IPS-NIHi11 (cell line): ENCODE measurements around the gene FTSJ1.
A peak's percentile ranks its signal among the peaks of the same experiment; 100 is the strongest.

Source experiments
- DNase-seq: peaks from one replicate; pipeline ENCODE4 v3.0.0; 2012; ENCODE audit warnings: mixed read lengths, low spot score

Gene FTSJ1

GRCh38 chrX:48470833-48471118 is 5.2 kb upstream of the FTSJ1 start:
- no peak for DNase-seq

DNA sequence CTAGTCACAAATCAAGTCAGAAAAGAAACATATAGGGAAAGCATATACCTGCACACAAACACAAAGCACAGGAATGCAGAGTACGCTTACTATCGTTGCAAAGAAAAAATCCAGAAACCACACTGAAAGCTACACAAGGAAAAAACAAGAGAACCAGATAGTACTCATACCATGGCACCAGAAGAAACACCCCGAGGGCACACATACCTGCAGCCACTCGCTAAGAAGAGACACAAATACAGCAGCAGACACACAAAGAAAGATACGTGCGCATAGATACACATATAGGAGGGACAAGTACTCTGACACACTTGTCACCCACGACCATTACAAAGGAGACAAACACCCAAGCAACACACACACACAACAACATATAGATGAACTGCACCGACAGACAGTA is 4.5 kb upstream of the FTSJ1 start:
- no peak for DNase-seq

DNA sequence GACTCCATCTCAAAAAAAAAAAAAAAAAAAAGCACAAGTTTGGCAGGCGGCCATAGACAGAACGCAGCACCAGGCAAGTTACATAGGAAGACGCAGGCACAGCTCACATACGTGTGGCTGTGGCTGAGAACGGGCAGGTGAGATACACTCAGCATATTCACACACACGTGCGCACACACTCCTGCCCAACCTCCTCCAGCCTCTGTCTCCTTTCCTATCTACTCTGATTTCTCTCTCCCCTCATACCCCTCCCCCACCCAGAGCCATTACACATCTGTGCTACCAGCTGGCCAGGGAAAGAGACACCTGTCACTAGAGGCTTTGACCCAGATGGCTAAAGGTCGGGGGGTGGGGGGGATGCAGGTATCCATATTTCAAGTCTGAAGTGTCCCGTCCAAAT is 3.8 kb upstream of the FTSJ1 start:
- DNase-seq, result no peak

DNA sequence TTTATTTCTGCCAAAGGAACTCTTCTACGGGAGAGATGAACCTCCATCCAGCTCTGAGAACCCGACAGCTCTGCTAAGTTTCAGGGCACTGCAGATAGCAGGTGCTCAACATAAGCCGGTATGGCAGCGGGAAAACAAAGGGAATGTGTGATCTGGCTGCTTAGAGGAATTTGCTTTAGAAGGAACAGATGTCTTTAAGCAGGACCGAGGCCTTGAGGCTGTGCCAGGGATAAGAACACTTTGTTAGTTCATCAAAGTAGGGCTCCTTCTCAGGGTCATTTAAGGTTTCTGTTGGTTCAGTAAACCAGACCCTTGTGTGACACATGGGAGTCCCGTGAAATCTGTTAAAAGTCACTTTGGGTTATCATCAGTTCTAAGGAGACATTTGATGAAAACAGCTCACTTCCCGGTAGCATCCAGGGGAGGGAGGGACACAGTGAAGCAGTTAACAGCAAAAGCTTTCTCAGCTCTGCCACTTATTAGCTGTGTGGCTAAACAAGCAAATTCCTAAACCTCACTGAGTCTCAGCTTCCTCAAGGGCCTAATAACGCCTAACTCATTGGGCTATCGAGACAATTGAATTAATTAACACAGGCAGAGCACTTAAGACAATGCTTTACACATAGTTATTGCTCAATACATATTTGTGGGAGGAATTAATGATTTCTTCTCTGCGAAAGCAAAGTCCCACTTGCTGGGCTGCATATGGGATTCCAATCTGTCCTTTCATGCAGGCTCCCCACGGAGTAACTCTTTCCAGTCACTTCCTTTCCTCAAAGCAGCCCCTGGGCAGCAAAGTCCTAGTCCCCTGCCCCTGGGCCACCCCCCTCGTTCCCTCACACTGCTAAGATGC is 2.9 kb upstream of the FTSJ1 start:
- no peak for DNase-seq

GRCh38 chrX:48473704-48473990 is 2.4 kb upstream of the FTSJ1 start:
- DNase-seq, result no peak

DNA sequence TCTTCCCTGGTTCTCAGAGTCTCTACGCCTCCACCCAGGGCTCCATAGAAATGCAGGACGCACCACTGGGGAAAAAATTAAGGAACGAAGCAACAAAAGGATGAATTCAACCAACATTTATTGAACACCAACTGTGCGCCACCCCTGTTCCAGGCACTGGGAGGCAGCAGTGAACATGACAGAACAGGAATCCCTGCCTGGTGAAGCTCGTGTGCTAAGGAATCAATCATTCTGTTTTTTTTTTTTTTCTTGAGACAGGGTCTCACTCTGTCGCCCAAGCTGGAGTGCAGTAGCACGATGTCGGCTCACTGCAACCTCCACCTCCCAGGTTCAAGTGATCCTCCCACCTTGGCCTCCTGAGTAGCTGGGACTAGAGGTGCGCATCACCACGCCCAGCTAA is 1.9 kb upstream of the FTSJ1 start:
- DNase-seq, result no peak

GRCh38 chrX:48474581-48474980 is 1.4 kb upstream of the FTSJ1 start:
- no peak for DNase-seq

DNA sequence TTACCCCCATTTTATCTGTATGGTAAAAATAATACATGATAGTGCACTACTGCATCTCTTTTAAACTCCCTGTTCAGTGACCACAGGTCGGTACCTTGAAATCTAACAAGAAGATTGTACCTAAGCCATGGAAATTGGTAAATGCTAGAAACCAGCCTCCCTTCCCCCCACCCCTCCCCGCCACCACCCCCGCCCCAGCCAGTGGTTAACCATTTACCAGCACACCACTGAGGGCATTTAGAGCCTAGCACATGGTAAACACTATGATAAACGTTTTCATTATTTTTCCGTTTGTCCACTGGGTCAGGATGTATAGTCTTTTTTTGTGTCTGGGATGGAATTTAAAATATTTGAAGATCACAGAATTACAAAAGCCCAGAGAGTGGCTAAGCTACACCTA is 703 bp upstream of the FTSJ1 start:
- no peak for DNase-seq

GRCh38 chrX:48476919-48477318 is 920 bp downstream of the FTSJ1 start:
- DNase-seq, result no peak

DNA sequence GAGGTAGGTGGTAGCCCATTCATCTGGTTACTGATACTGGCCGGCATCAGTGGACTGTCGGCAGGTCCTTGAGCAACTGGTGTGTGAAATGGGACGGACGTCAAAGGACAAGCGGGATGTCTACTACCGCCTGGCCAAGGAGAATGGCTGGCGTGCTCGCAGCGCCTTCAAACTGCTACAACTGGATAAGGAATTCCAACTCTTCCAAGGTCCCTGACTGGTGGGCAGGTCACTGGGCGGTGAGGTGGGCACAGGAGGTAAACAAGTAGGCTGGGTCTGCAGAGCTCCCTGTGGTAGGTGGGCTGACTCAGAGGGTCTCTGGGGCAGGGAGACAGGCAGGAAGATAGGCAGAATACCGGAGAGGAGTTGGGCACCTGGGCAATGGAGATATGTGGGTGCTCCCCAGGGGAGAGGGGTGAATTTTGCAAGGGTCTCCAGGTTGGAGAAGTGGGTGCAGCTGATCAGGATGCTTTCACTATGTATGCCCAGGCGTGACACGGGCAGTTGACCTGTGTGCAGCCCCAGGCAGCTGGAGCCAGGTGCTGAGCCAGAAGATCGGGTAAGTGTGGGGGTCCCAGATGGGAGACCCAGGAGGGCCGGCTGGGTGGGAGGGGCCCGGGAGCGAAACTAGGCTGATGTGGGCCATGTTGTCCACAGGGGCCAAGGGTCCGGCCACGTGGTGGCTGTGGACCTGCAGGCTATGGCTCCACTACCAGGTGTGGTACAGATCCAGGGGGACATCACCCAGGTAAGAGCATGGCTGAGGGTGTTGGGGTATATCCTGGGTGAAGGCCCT is 2.2 kb downstream of the FTSJ1 start:
- no peak for DNase-seq

DNA sequence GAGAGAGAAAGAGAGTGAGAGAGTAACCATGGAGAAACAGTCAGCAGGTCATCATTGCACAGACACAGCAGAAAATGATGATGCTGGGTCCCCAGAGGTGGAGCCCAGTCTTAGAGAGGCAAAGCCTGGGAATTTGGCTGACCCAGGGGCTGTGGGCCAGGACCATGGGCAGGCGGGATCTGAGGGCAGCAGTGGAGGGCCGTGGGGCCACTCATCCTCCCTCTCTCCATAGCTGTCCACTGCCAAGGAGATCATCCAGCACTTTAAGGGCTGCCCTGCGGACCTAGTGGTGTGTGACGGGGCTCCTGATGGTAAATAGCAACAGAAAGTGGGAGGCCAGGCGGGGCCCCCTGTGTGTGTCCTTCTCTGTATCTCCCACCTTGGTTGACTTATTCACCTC is 2.8 kb downstream of the FTSJ1 start:
- DNase-seq, result no peak

- no peak for DNase-seq
These were observed 4.1 kb downstream of the FTSJ1 start for GRCh38 chrX:48480142-48480541.

GRCh38 chrX:48480583-48480982 is 4.6 kb downstream of the FTSJ1 start:
- no peak for DNase-seq

DNA sequence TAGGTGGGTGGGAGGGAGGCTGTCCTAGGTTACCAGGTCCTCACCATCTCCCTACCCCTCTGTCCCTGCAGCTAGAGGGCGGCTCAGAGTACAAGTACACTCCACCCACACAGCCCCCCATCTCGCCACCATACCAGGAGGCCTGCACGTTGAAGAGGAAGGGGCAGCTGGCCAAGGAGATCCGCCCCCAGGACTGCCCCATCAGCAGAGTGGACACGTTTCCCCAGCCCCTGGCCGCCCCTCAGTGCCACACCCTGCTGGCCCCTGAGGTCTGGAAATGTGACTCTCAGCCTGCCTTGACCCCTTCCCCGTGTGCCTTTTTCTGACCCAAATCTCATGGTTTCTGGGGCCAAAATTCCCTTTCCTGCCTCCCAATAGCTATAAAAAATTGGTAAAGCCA is 6.5 kb downstream of the FTSJ1 start:
- no peak for DNase-seq

DNA sequence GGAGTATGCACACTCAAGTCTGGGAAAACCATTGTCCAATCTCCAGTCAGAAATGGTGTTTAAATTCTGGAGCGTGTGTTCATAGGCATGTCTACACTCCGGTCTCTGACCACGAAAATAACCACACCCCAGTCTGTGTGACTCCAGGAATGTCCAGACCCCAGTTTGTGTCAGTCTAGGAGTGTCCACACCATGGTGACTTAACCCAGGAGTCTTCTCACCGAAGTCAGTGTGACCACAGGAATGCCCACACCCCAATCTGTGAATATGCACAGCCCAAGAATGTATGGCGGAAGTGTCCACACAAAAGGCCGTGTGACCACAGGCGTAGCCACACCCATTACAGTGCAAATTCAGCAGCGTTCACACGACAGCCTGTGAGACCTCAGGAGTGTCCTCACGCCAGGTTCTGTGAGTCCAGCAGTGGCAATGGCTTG is 11.4 kb downstream of the FTSJ1 start:
- DNase-seq, result no peak

DNA sequence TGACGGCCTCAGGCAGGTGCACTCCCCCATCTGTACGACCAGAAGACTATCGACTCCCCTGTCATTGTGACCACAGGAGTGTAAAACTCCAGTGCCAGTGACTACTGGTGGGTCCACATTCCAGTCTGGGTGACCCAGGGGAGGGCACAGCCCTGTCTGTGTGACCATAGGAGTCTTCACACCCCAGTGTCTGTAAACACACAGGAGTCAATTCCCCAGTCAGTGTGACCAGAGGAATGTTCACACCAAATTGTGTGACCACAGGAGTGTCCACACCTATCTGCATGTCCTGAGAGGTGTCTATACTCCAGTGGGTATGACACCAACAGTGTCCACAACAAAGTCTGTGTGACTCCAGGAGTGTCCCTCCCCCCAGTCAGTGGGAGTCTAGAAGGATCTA is 12.0 kb downstream of the FTSJ1 start:
- no peak for DNase-seq

DNA sequence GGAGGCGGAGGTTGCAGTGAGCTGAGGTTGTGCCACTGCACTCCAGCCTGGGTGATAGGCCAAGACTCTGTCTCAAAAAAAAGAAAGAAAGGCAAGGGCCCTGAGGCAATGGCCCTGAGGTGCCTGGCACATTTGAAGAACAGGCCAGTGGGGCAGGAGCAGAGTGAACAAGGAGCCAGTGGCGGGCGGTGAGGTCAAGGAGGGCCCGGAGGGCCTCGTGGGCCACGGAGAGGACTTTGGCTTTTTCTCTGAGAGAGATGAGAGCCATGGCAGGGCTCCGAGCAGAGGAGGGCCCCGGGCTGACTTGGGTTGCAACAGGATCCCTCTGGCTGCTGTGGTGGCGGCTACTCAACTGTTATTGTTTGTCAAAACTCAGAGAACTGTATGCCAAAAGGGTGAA is 13.3 kb downstream of the FTSJ1 start:
- DNase-seq, result no peak

DNA sequence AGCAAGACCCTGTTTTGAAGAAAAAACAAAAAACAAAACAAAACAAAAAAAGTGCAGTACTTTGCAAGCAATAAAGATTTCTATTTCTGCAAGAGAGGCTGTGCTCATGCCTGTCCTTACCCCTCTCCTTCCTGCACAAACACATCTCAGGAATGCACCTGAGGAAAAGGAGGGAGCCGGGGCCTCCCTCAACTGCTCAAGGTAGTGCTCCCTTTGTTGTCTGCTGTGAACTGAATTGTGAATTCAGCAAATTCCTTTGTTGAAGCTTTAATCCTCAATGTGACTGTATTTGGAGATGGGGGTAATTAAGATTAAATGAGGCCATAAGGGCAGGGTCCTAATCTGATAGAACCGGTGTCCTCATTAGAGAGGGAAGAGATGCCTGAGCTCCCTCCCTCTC is 13.9 kb downstream of the FTSJ1 start:
- DNase-seq, result no peak

- no peak for DNase-seq
These were observed 14.7 kb downstream of the FTSJ1 start for GRCh38 chrX:48490661-48491060.

- DNase-seq, result no peak
These were observed 15.8 kb downstream of the FTSJ1 start for GRCh38 chrX:48491809-48492208.

- no peak for DNase-seq
These were observed 16.4 kb downstream of the FTSJ1 start for GRCh38 chrX:48492293-48492910.

GRCh38 chrX:48493890-48494364 is 17.9 kb downstream of the FTSJ1 start:
- peak; percentile 56 for DNase-seq

DNA sequence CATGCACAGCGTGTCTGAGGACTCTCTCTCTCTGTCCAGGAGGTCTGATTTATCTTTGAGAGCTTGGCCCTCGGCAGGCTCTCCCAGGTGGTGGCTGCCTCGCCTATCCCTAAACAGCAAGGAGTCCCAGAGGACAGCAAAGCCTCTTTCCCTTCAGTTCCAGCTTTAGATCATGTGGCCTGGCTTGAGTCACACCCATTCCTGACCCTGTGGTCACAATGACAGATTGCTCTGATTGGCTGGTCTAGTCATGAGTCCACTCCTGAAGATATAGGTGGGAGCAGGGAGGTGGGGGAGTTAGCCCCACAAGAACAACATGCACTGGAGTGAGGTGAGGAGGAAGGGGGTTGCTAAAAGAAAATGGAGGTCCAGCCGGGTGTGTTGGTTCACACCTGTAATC is 20.7 kb downstream of the FTSJ1 start:
- no peak for DNase-seq
